A549 (cell line): Measurements from ENCODE around the gene KCNN3.

Source experiments
- CTCF ChIP-seq: fragments of >200 bp; sonication (Bioruptor Twin); formaldehyde crosslinking; IDR thresholded peaks from 3 replicates; pipeline ENCODE4 v1.5.1; 2016
- GATA3 ChIP-seq: IDR thresholded peaks from 2 replicates; pipeline ENCODE4 v1.6.1; 2012; ENCODE audit warnings: borderline replicate concordance
- NPAS2 ChIP-seq: fragments of 250-450 bp; sonication (Bioruptor Pico); IDR thresholded peaks from 2 replicates; pipeline ENCODE4 v1.8.0; 2022; ENCODE audit warnings: mild to moderate bottlenecking, moderate library complexity, borderline replicate concordance
- POLR2A ChIP-seq: IDR thresholded peaks from 2 replicates; pipeline ENCODE4 v1.6.1; 2012; ENCODE audit warnings: mild to moderate bottlenecking, low read length
- RAD21 ChIP-seq, 2 experiments: fragments of >200 bp in 1 of 2; sonication (Bioruptor Twin) in 1 of 2; formaldehyde crosslinking in 1 of 2; IDR thresholded peaks in 1 of 2; conservative IDR thresholded peaks in 1 of 2; 2 replicates in 1 of 2; 3 replicates in 1 of 2; pipeline ENCODE4 v1.6.1; 2012 to 2018; ENCODE audit warnings: inconsistent platforms in 1 of 2
- RCOR1 ChIP-seq: fragments of 150-350 bp; IDR thresholded peaks from 2 replicates; pipeline ENCODE4 v1.6.1; 2014; ENCODE audit warnings: antibody characterized with exemption, low read length, low read depth
- TF ChIP-seq, protein P1 (sequence below): IDR thresholded peaks from 2 replicates; pipeline ENCODE4 v1.6.1; 2012
- TF ChIP-seq, protein P2 (sequence below): fragments of 200-600 bp; sonication (generic); IDR thresholded peaks from 2 replicates; pipeline ENCODE4 v1.6.1; 2016; ENCODE audit warnings: antibody characterized with exemption, mild to moderate bottlenecking, moderate library complexity

DNA sequence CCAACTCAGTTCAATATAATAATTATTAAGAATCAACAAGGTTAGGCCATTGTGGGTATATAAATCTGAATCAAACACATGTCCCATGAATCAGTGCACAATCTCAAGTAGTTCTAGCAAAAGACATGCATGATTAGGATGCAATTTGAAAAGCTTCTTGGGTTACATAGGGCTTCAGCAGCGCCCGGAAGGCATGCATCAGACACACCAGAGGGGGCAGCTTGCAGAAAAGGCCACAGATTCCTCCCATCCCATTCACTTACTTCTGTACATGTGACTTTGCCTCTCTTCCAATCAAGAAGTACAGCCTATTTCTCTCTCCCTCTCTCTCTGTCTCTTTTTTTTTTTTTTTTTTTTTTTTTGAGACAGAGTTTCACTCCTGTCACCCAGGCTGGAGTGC is 91.8 kb downstream of the KCNN3 start:
- TF ChIP-seq CTCF (no peak), GATA3 (no peak), POLR2A (no peak), NPAS2 (CRISPR knock-in tag) (no peak), RCOR1 (no peak), RAD21 (conservative IDR thresholded peaks at IDR 0.05 in 1 of 2, IDR thresholded peaks at IDR 0.05 in 1 of 2) (no peak)
- TF ChIP-seq, protein P1, sequence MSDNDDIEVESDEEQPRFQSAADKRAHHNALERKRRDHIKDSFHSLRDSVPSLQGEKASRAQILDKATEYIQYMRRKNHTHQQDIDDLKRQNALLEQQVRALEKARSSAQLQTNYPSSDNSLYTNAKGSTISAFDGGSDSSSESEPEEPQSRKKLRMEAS = no peak
- TF ChIP-seq, protein P2, sequence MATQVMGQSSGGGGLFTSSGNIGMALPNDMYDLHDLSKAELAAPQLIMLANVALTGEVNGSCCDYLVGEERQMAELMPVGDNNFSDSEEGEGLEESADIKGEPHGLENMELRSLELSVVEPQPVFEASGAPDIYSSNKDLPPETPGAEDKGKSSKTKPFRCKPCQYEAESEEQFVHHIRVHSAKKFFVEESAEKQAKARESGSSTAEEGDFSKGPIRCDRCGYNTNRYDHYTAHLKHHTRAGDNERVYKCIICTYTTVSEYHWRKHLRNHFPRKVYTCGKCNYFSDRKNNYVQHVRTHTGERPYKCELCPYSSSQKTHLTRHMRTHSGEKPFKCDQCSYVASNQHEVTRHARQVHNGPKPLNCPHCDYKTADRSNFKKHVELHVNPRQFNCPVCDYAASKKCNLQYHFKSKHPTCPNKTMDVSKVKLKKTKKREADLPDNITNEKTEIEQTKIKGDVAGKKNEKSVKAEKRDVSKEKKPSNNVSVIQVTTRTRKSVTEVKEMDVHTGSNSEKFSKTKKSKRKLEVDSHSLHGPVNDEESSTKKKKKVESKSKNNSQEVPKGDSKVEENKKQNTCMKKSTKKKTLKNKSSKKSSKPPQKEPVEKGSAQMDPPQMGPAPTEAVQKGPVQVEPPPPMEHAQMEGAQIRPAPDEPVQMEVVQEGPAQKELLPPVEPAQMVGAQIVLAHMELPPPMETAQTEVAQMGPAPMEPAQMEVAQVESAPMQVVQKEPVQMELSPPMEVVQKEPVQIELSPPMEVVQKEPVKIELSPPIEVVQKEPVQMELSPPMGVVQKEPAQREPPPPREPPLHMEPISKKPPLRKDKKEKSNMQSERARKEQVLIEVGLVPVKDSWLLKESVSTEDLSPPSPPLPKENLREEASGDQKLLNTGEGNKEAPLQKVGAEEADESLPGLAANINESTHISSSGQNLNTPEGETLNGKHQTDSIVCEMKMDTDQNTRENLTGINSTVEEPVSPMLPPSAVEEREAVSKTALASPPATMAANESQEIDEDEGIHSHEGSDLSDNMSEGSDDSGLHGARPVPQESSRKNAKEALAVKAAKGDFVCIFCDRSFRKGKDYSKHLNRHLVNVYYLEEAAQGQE = no peak
